ENCODE measurements around the gene PLAU.

DNA sequence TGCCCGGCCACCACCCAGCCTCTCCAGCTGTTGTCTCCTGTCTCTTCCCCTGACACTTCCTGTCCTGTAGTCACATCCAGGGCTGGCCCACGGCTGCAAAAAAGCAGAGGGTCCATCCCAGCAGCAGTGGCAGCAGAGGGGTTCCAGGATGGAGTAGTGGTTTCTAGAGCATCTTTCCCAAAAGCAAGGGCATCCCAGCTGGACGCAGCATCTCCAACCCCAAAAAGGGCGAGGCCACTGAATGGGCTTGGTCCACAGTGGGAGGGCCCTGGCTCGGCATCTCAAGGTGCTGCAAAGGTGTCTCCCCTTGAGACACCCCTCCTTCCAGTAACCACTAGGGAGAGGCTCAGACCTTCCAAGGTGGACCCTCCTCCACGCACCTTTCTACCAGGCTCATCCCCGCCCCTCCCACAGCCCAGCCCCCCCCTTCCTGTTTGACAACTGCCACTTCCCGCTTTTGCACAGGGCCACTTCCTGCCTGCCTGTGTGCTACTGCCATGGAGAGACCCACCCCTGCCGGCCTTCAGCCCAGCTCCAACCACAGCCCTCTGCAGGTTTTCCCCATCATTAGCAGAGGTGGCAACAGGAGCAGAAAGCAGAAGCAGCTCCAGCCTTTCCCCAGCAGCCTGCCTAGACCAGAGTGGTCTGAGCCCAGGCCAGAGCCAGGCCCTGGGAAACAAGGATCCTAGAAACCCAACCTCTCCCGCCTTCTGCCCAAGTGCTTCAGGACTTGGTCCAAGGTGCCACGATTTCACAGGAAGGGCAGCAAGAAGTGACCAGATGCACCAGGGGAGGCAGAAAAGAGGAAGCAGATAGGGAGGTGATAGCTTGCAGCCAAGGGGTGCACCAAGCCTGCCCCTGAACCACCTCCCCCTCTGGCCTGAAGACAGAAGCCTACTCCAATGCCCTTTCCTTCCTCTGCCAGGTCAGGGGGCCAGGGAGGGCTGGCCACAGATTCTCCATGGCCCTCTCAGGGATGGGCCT is 45.2 kb upstream of the PLAU start:
- TF ChIP-seq EZH2 (optimal IDR thresholded peaks at IDR 0.05; ENCODE audit: low read depth, low read length) (no peak), EZH2phosphoT487 (IDR thresholded peaks at IDR 0.05; ENCODE audit: low read length) (no peak)
- TF ChIP-seq, protein P1, sequence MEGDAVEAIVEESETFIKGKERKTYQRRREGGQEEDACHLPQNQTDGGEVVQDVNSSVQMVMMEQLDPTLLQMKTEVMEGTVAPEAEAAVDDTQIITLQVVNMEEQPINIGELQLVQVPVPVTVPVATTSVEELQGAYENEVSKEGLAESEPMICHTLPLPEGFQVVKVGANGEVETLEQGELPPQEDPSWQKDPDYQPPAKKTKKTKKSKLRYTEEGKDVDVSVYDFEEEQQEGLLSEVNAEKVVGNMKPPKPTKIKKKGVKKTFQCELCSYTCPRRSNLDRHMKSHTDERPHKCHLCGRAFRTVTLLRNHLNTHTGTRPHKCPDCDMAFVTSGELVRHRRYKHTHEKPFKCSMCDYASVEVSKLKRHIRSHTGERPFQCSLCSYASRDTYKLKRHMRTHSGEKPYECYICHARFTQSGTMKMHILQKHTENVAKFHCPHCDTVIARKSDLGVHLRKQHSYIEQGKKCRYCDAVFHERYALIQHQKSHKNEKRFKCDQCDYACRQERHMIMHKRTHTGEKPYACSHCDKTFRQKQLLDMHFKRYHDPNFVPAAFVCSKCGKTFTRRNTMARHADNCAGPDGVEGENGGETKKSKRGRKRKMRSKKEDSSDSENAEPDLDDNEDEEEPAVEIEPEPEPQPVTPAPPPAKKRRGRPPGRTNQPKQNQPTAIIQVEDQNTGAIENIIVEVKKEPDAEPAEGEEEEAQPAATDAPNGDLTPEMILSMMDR (IDR thresholded peaks at IDR 0.05; ENCODE audit: low read length): no peak

Data from MM.1S (cell line).